HG03135 (cell line): ENCODE data around the gene TRAPPC2.
A peak's percentile ranks its signal among the peaks of the same experiment; 100 is the strongest.

ENCODE experiments used
- ATAC-seq: cut with Tn5 transposase; IDR thresholded peaks from one replicate; pipeline ENCODE4 v1.9.1; 2021; ENCODE audit warnings: mild to moderate bottlenecking, moderate library complexity; ENCODE audit not compliant: unreplicated experiment

TRAPPC2 gene

GRCh38 chrX:13734278-13735172 is at the start of gene TRAPPC2, which contains the start of gene OFD1:
TRAPPC2 (minus strand) TSS chrX:13734620; CDS start chrX:13719963, 14,657 bp downstream.
OFD1 (plus strand) TSS chrX:13734748; CDS start chrX:13735072, 324 bp downstream.
- peak; percentile 94 for ATAC-seq

DNA sequence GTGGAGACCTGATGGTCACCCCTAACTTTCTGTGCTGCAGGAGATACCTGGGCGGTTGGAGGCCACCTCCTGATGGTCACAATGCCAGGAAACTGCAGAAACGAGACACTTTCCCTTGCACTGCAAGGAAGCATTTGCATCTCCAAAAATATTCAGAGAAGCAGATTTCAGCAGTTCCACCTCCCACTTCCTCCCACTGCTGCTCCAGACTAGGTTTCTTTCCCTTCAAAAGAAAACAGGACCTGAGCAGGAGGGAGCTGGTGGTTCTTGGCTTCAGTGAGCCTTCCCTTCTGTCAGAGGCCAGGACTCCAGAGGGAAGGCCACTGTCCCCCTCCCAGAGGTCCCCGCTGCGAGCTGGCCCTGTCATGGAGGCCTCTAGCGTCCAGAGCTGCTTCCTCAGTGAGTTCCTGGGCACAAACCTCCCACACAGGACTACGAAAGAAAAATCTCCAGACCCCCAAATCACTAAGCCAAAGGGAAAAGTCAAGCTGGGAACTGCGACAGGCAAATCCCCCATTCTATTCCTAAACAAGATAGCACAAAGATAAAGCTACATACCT is 46.5 kb upstream of the TRAPPC2 start:
- no peak for ATAC-seq

- no peak for ATAC-seq
Measured at GRCh38 chrX:13778916-13779315, 44.5 kb upstream of the TRAPPC2 start.

DNA sequence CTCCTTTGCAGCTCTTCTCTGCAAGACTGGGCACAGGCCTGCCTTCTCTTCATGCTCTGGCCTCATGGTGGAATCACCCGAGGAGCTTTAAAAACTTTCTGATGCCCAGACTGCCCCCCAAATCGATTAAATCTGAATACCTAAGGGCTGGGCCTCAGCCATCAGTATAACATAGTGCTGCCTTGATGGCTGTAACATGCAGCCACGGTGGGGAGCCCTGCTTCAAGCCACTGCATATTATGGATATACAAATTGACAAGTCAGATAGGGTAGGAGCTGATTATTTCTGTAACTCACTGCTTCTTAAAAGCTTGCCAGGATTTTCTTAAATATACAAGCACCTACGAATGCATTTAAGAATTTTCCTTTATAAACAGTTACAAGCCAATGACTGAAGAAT is 42.0 kb upstream of the TRAPPC2 start:
- no peak for ATAC-seq

DNA sequence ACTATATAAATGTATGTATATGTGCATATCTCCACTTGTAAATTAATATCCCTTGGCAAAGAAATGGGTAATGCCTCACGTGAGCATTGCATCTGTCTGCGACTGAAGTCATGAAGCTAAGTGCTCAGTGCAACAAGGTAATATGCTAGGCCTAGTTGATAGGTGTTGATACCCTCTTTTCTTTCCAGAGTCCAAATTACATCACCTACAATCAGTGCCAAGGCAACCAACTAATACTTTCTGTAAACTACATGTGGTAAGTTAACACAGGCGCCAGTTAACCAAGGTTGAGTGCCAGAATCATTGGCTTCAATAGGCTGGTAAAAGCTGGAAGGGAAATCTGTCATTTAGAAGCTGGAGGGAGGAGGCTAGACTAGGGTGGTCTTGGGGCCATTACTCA is 41.4 kb upstream of the TRAPPC2 start:
- no peak for ATAC-seq

- no peak for ATAC-seq
Measured at GRCh38 chrX:13774696-13775095, 40.3 kb upstream of the TRAPPC2 start.

DNA sequence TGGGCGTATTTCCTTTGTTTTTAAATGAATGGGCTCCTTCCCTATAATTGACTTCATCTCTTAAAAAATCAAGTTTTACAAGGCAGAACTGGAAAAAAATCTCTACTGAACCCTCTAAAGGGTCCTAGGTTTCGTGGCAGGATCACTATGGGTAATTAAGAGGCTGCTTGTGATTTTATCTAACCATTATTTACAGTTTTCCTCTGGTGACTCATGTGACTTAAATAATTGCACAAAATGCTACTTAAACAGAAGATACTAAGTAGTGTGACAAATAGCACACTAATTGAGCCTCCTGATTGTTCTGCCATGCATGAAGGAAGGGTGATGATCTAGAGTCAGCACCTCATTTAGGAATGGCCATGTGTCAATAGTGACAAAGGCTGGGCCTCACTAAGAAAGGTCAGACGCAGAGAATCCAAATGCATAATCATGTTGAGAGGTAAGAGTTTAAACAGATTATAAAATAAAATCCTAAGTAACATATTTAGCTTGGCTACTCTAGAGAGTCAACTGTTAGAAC is 35.7 kb upstream of the TRAPPC2 start:
- no peak for ATAC-seq

DNA sequence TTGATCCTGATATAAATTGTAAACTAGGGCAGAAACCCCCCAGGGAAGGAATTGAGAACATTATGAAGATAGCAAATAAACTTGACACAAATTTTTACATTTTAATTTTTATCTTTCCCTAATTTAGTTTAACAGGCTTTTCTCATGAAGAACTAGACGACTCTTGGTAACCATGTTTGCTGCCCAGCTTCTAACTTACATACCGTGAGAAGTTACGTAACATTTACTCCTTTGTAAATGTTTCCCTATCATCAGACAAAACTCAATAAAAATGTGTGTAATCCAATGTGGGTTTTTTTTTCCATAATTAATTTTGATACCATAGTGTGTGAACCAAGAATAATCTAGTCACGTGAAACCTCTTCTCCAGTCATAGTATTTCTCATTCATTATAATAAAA is 34.5 kb upstream of the TRAPPC2 start:
- ATAC-seq = no peak

- no peak for ATAC-seq
Measured at GRCh38 chrX:13764765-13765164, 30.3 kb upstream of the TRAPPC2 start.

- ATAC-seq = no peak
Measured at GRCh38 chrX:13764281-13764680, 29.9 kb upstream of the TRAPPC2 start.

DNA sequence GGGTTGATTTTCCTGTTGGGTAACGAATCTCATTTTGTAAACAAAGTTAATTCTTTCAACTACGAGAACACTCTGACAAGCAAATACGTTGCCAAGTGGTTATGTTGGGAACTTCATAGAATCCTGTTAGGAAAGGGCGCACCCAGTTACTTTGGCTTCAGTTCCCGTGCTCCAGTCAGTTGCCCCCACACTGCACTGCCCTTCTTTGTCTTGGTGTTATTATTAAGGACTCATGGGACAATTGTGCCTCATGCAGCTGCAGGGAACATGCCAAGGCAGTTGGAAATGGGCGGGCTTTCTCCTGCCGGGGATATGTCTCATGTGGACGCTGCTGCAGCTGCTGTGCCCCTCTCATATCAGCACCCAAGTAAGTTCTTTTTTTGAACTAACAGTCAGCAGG is 29.1 kb upstream of the TRAPPC2 start:
- no peak for ATAC-seq

DNA sequence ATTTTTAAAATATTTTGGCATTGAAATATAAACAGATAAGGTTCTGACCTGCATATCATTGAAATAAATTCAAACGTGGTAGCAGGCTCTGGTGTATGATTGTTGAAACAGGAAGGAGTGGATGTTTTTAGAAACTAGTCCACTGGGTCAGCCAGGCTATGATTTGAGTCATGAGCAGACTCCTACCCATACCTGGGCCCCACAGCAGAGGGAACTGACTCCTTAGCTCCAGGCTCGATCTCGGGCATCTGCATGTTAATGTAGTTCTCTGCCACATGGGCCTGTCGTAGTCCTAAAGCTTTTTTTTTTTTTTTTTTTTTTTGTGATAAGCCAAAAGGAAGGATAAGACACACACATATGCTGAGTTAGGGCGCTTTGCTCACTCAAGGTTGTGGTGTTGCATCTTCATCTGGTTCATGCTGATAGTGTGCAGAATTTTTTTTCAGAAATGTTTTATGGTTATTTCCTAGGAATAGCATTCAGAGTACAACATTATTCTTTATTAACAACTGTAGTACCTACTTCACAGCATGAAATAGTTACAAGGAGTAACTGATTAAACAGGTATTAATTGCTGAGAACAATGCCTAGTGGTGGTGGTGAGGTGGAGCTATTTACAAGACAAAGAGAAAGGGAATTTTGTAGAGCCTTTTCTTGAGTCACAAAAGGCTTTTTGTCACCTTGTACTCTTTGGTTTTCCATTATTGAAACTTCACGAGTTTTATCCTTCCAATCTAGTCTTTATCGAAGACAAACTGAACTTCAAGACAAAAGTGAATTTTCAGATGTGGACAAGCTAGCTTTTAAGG is 27.4 kb upstream of the TRAPPC2 start:
- peak; percentile 54 for ATAC-seq

GRCh38 chrX:13760426-13760825 is 26.0 kb upstream of the TRAPPC2 start:
- ATAC-seq = no peak

DNA sequence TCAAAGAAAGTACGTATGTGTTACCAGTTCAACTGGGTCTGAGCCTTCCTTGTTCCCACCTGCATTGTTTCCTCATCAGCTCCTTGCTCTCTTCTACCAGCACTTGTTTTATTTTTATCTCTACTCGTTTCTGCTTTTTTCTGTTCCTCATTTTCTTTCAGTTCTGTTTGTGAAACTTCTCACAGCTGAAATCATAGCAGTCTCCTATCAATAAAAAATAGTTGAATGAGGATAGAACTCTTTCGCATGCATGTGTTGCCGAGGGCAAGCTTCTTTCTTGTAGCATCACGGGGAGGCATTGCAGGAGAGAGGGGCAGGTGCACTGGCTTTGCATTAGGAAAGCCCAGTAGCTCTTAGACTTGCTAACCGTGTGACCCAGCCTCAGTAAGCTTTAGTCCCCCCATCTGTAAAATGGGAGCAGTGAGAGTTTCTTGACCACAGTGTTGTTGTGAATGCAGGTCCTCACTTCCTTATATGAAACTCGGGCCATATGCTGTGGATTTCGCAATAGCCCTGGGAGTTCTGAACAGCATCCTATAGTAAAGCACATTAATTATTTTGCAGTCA is 24.8 kb upstream of the TRAPPC2 start:
- peak; percentile 61 for ATAC-seq

DNA sequence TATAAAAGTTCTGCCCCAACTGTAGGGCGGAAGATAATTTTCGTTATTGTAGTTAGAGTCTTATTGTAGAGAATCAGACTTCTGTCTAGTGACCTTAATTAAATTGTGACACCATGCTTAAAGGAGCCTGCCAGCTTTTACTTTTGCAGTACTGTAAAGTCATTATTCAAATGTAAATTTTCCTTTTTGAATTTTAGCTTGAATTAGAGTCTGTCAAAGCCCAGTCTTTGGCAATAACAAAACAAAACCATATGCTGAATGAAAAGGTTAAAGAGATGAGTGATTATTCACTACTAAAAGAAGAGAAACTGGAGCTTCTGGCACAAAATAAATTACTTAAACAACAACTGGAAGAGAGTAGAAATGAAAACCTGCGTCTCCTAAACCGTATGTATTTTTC is 22.0 kb upstream of the TRAPPC2 start:
- ATAC-seq = no peak

GRCh38 chrX:13755254-13755653 is 20.8 kb upstream of the TRAPPC2 start:
- no peak for ATAC-seq

DNA sequence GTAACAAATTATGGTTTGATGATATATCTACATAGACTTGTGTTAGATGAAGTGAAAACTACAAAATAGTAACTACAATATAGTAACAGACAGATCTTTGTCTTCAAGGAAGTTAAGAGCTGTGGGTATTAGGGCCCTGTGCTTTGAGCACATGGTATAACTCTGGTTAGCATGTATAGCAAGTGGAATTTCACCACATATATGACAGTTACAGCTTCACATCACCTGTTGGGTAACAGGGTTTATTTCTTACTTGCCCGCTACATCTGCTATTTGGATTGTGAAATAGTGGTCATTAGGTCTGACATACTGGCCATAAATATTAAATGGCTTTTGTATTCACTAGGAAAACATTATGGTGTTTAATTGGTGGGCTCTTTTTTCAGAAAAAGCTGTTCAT is 20.3 kb upstream of the TRAPPC2 start:
- ATAC-seq = no peak

DNA sequence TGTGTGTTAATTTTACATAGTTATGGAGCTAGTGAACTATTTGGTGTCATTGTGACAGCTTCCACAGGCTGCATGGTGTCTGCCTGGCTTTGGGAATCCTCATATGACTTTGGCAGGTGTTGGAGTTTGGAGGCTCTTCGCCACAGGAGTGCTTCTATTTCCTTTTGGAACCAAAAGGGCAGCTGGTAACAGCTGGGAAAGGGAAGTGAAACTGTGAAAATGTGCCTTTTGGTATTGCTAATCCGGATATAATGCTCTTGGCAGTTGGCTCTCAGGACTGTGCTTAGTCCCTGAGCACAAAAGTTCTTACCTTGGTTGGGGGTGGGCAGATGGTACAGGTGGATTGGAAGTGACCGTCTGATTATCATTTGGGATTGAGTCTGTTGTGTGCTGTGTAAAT is 18.2 kb upstream of the TRAPPC2 start:
- ATAC-seq = peak; percentile 61

GRCh38 chrX:13752141-13752540 is 17.7 kb upstream of the TRAPPC2 start:
- ATAC-seq = no peak

DNA sequence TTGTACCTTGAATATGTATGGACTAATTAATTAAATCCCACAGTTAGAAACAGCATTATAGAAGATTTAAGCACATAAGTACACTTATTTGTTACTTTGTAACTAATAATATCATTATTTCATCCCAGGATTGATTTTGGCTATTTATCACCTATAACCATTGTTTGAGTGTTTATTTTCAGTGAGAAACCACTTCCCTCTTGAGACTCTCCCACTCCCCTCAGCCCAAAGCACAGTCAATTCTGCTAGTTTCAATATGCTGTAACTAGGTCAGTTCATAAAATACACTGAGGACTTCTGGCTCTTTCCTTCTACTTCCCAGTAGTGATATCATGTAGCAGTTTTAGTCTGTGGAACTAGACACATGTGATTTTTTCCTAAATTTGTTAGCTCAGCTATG is 16.4 kb upstream of the TRAPPC2 start:
- no peak for ATAC-seq

- ATAC-seq = no peak
Measured at GRCh38 chrX:13750204-13750603, 15.8 kb upstream of the TRAPPC2 start.
